NCI-H526 treated with DMSO at 0.1 percent for 48 hours (cell line): ENCODE results near the gene NUCB1.

ENCODE experiments used
- DNase-seq: peaks from one replicate; lab custom pipeline; 2025; lab: John Stamatoyannopoulos, UW

The NUCB1 gene

DNA sequence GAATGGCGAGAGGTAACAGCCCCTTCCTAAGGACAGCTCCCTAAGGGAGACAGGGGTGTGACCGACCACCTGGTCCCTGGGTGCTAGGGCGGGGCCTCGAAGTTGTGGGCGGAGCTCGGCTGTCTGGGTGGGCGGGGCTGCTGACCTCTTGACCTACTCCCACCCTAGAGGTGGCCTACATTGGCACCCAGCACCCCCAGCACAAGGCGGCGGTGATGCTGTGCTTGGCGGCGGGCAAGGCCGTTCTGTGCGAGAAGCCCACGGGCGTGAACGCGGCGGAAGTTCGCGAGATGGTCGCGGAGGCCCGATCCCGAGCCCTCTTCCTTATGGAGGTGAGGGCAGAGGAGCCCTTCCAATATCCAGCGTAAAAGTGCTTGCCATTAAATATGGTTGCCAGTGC, 35.8 kb downstream of the NUCB1 start:
- no peak for DNase-seq

GRCh38 chr19:48938256-48938655, 38.1 kb downstream of the NUCB1 start:
- no peak for DNase-seq

DNA sequence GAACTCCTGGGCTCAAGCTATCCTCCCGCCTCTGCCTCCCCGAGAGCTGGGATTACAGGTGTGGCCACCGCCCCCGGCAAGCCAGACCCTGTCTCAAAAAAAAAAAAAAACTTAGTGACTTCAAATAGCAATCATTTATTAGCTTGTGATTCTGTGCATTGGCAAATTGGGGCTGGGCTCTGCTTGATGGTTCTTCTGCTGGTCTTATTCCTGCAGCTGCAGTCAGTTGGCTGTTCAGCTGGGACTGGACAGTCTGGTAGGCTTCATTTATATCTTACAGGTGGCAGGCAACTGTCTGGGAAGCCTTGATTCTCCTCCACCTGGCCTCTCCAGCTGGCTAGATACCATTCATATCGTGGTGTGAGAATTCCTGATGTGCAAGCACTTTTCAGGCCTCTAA, 40.8 kb downstream of the NUCB1 start:
- no peak for DNase-seq

DNA sequence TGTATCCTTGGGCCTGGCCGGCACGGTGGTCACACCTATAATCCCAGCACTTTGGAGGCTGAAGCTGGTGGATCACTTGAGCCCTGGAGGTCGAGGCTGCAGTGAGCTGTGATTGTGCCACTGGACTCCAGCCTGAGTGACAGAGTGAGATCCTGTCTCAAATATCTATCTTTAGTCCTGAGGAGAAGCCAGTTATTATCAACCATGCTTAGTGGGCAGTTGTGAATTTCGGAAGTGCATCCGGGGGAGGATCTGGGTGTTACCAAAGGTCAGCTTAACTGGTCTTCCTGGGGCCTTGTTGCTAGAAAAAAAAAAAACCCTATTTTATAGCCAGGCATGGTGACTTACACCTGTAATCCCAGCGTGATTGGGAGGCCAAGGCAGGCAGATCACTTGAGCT, 43.0 kb downstream of the NUCB1 start:
- no peak for DNase-seq

DNA sequence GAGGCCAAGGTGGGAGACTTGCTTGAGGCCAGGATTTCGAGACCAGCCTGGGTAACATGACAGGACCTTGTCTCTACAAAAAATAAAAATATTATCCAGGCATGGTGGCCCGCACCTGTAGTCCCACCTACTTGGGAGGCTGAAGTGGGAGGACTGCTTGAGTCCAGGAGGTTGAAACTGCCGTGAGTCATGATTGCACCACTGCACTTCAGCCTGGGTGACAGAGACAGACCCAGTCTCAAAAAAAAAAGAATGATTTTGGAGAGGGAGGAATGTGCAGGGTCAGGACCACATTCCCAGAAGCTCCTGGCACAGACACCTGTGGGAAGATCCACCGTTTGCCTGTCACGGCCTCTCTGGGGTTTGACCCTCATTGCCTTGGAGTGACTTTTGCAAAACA, 45.3 kb downstream of the NUCB1 start:
- no peak for DNase-seq

DNA sequence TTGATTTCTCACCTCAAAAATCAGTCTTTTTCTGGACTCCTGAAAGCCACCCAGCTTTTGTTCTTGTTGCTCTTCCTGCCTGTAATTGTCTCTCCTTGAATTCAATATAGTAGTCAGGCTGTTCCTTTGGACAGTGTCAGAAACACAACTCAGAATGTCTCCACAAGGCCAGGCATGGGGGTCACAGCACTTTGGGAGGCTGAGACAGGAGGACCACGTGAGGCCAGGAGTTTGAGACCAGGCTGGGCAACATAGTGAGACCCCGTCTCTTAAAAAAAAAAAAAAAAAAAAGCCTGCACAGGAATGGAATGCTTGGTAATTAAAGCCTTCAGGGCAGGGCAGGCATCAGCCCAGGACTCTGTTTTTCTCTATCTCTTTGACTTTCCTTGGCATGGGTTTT, 45.7 kb downstream of the NUCB1 start:
- DNase-seq: no peak

GRCh38 chr19:48946463-48947257, 46.5 kb downstream of the NUCB1 start:
- DNase-seq: no peak

- no peak for DNase-seq
Measured at GRCh38 chr19:48947258-48947542, 47.1 kb downstream of the NUCB1 start.

DNA sequence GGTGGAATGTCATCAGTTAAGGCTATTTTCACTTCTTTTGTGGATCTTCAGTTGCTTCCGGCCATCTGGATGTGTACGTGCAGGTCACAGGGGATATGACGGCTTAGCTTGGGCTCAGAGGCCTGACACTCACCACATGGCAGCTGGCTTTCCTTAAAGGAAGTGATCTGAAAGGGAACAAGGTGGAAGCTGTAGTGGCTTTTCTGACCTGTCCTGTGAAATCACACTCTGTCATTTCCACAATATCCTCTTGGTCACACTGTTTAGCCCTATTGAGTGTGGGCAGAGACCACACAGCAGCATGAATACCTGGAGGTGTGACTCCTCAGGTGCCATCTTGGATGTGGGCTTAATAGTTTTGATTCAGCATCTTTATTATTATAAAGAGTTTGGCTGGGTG, 50.0 kb downstream of the NUCB1 start:
- DNase-seq: no peak

- DNase-seq: no peak
Measured at GRCh38 chr19:48950830-48951519, 50.9 kb downstream of the NUCB1 start.

GRCh38 chr19:48953141-48953540, 53.0 kb downstream of the NUCB1 start:
- no peak for DNase-seq

- DNase-seq: no peak
Measured at GRCh38 chr19:48953990-48954594, 54.0 kb downstream of the NUCB1 start.

DNA sequence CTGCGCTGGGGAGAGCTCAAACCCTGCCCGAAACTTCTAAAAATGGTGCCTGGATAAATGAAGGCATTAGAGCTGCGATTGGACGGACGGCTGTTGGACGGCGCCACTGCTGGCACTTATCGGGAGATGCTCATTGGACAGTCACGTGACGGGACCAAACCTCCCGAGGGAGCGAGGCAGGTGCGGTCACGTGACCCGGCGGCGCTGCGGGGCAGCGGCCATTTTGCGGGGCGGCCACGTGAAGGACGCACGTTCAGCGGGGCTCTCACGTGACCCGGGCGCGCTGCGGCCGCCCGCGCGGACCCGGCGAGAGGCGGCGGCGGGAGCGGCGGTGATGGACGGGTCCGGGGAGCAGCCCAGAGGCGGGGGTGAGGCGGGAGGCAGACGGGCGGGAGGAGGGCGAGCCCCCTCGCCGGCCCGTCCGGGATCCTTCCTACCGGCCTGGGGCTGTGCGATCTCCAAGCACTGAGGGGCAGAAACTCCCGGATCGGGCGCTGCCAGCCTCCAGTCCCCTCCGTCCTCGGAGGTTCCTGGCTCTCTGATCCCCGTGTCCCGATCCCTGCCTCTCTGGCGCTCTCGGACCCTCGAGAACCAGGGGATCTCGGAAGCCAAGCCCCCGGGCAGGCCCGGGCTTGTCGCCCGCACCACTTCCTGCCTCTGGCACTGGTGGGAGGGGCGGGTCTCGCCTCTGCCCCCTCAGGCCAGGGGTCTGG, 54.6 kb downstream of the NUCB1 start, which contains the start of gene BAX:
Gene BAX (plus strand): TSS at position 281 of the 713 bp plus-strand sequence. CDS start 54 bp downstream, at position 335.
- peak; percentile 82 for DNase-seq

DNA sequence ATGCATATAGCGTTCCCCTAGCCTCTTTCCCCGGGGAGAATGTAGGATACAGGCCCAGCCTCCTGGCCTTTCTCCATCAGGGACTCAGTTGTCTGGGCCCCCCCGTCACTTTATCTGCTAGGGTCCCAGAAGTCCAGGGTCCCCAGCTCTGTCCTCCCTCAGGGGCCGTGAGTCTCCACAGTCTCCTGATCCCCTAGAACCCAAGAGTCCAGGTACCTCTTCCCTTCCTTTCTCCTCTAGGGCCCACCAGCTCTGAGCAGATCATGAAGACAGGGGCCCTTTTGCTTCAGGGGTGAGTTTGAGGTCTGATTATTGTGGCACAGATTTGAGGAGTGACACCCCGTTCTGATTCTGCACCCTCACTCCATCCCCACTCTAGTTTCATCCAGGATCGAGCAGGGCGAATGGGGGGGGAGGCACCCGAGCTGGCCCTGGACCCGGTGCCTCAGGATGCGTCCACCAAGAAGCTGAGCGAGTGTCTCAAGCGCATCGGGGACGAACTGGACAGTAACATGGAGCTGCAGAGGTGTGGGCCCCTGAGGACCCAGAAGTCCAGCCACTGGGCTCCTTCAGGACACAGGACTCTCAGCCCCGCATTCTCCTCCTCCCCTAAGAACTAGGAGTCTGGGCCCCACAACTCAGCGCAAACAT, 55.3 kb downstream of the NUCB1 start:
- no peak for DNase-seq

GRCh38 chr19:48958006-48958405, 57.9 kb downstream of the NUCB1 start:
- DNase-seq: no peak

- DNase-seq: no peak
Measured at GRCh38 chr19:48959341-48960239, 59.5 kb downstream of the NUCB1 start.

DNA sequence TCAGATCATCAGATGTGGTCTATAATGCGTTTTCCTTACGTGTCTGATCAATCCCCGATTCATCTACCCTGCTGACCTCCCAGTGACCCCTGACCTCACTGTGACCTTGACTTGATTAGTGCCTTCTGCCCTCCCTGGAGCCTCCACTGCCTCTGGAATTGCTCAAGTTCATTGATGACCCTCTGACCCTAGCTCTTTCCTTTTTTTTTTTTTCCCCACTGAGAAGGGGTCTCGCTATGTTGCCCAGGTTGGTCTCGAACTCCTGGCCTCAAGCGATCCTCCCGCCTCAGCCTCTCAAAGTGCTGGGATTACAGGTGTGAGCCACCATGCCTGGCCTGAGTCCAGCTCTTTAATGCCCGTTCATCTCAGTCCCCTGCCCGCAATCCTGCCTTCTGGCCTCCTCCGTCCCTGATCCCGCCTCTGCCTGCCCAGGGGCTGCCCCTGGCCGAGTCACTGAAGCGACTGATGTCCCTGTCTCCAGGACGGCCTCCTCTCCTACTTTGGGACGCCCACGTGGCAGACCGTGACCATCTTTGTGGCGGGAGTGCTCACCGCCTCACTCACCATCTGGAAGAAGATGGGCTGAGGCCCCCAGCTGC, 61.0 kb downstream of the NUCB1 start:
- no peak for DNase-seq

DNA sequence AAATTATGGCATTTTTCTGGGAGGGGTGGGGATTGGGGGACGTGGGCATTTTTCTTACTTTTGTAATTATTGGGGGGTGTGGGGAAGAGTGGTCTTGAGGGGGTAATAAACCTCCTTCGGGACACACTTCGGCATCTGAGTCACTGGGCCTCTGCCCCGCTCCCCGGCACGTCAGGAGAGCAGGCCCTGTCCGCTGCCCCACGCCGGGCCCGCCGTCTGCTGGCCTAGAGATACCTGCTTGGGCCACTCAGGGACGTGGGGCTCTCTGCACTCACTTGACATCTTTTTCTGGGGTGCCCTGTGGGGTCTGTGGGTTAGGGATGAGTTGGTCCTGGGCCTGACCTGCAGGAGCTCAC, 61.5 kb downstream of the NUCB1 start:
- DNase-seq: no peak

DNA sequence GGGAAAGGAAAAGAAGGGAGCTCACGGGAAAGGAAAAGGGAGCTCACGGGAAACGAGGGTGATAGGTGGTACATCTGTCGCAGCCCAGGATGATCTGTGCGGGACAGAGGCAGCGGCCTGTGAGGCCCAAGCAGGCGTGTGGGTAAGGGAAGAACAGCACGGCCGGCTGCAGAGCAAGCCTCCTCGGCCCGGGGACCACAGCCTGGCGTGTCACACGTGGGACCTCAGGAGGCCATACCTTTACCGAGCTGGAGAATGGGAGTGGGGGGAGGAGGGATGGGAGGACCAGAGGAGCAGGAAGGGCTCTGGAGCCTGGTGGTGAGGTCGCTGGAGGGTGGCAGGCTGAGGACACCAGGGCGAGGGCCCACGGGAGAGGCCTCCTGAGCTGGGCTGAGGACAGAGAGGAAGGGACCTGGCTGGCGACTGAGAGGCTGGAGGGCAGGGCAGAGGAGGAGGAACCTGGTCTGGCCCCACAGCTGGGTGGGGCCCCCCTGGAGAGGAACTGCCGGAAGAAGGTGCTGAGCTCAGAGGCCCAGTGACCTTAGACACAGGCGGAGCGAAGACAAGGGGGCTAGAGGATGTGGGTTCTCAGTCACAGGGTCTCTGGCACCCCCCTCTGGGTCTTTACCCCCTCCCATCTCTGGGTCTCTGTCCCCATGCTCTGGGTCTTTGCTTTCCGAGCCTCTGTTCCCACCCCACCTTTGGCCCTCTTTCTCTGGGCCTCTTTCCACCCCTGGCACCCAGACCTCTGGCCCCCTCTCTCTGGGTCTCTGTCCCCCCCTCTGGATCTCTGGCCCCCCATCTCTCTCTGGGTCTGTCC, 62.1 kb downstream of the NUCB1 start:
- DNase-seq: no peak

DNA sequence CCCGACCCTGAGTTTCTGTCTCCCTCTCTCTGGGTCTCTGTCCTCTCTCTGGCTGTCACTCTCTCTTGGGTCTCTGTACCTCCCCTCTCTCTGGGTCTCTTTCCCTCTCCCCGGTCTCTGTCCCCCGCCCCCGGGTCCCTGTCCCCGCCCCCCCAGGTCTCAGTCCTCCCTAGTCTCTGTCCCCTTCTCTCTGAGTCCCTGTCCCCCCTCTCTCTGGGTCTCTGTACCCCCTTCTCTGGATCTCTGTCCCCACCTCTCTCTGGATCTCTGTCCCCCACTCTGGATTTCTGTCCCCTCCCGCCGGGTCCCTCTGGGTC, 62.7 kb downstream of the NUCB1 start:
- no peak for DNase-seq
